OCI-LY3 (cell line): Measurements from ENCODE around the gene RSPO1.

Source experiments
- CTCF ChIP-seq: fragments of 200-600, 300-600 bp; sonication (generic); IDR thresholded peaks from 2 replicates; pipeline ENCODE4 v1.5.1; 2014; ENCODE audit warnings: antibody characterized with exemption, low read length, low read depth
- EZH2phosphoT487 ChIP-seq: fragments of 200-600 bp; shearing (Covaris generic); IDR thresholded peaks from 2 replicates; pipeline ENCODE4 v1.6.1; 2018; ENCODE audit warnings: antibody characterized with exemption, mixed run types, low read depth

DNA sequence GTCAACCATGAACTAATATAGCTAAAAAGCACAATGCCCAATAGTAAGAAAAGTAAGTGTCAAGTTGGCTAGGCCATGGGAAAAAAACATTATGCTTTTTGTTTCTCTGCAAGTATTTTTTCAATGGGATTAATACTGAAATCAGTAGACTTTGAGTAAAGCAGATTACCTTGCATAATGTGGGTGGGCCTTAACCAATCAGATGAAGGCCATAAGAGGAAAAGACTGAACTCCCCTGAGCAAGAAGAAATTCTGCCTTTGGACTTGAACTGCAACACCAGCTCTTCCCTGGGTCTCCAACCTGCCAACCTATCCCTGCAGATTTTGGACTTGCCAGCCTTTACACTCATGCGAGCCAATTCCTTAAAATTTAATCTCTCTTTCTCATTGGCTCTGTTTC is 6.4 kb upstream of the RSPO1 start:
- TF ChIP-seq CTCF (no peak), EZH2phosphoT487 (no peak)
